Ascending aorta (tissue), 2 donors: ENCODE measurements around the gene BMPR1A. TPM values are rescaled to one million over a fixed set of nuclear protein-coding genes. Genes with fewer than 3 reads are reported as not detected.

Source experiments
- DNase-seq, 2 donors: peaks; one replicate each; pipeline ENCODE4 v3.0.0-alpha.2; 2019; ENCODE audit warnings: low spot score in 2 of 2
- H3K27ac ChIP-seq, 2 donors: fragments of 200-600 bp; sonication (generic); one replicate each; pipeline ENCODE4 v1.5.1; 2016 to 2017; ENCODE audit warnings: mild to moderate bottlenecking in 1 of 2
- H3K27me3 ChIP-seq: fragments of 200-600 bp; sonication (generic); one replicate; pipeline ENCODE4 v1.5.1; 2017
- H3K36me3 ChIP-seq, 2 donors: fragments of 200-600 bp; sonication (generic); one replicate each; pipeline ENCODE4 v1.5.1; 2016
- H3K4me1 ChIP-seq, 2 donors: fragments of 200-600 bp; sonication (generic); one replicate each; pipeline ENCODE4 v1.5.1; 2016 to 2017; ENCODE audit warnings: mild to moderate bottlenecking in 1 of 2
- H3K4me3 ChIP-seq, 2 donors: fragments of 200-600 bp; sonication (generic); one replicate each; pipeline ENCODE4 v1.5.1; 2016 to 2017; ENCODE audit warnings: mild to moderate bottlenecking in 1 of 2
- H3K9me3 ChIP-seq, 2 donors: fragments of 200-600 bp; sonication (generic); one replicate each; pipeline ENCODE4 v1.5.1; 2016
- intact Hi-C: fragments of 100-400 bp; cut with DNase I; formaldehyde crosslinking; loops from one replicate; pipeline ENCODE4 v1.15.1; 2023
- total RNA-seq: library from RNA; depleted of rRNA; stranded (reverse); fragments of >200 nt; gene quantifications from one replicate; pipeline ENCODE4 v1.1.0, GENCODE V29; 2016
- TF ChIP-seq, protein P1 (sequence below), 3 experiments: fragments of 200-600 bp in 2 of 3; fragments of 450-650 bp in 1 of 3; sonication (generic) in 2 of 3; IDR thresholded peaks; one replicate each; pipeline ENCODE4 v1.5.1; 2016 to 2019; ENCODE audit warnings: antibody characterized with exemption in 3 of 3, mild to moderate bottlenecking in 1 of 3, moderate library complexity in 1 of 3

The BMPR1A gene
- total RNA-seq, 1 donor from 2014 or later = 12.9 TPM

DNA sequence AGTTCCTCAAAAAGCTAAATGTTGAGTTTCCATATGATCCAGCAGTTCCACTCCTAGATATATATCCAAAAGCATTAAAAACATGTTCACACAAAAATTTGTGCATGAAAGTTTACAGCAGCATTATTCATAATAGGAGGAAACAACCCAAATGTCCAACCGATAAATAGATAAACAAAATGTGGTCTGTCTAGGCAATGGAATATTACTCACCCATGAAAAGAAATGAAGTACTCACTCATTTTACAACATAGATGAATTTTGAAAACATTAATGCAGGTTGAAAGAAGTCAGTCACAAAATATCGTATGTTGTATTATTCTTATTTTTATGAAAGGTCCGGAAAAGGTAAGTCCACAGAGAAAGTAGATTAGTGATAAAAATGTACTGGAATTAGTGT lies 34.0 kb downstream of the BMPR1A start:
- Histone ChIP-seq H3K9me3 (no peaks in the 10 kb centered on the region), H3K36me3 (no peaks in the 10 kb centered on the region), H3K4me3 (no peak overlapping the region), H3K27me3 (no peaks in the 10 kb centered on the region), H3K4me1 (peaks cover 6 to 17% of the 10 kb centered on the region in 2 donors), H3K27ac (no peak overlapping the region)
- TF ChIP-seq, protein P1, sequence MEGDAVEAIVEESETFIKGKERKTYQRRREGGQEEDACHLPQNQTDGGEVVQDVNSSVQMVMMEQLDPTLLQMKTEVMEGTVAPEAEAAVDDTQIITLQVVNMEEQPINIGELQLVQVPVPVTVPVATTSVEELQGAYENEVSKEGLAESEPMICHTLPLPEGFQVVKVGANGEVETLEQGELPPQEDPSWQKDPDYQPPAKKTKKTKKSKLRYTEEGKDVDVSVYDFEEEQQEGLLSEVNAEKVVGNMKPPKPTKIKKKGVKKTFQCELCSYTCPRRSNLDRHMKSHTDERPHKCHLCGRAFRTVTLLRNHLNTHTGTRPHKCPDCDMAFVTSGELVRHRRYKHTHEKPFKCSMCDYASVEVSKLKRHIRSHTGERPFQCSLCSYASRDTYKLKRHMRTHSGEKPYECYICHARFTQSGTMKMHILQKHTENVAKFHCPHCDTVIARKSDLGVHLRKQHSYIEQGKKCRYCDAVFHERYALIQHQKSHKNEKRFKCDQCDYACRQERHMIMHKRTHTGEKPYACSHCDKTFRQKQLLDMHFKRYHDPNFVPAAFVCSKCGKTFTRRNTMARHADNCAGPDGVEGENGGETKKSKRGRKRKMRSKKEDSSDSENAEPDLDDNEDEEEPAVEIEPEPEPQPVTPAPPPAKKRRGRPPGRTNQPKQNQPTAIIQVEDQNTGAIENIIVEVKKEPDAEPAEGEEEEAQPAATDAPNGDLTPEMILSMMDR (IDR thresholded peaks at IDR 0.05) = no peak
- intact Hi-C loops = no loop called here
- no peak for DNase-seq

DNA sequence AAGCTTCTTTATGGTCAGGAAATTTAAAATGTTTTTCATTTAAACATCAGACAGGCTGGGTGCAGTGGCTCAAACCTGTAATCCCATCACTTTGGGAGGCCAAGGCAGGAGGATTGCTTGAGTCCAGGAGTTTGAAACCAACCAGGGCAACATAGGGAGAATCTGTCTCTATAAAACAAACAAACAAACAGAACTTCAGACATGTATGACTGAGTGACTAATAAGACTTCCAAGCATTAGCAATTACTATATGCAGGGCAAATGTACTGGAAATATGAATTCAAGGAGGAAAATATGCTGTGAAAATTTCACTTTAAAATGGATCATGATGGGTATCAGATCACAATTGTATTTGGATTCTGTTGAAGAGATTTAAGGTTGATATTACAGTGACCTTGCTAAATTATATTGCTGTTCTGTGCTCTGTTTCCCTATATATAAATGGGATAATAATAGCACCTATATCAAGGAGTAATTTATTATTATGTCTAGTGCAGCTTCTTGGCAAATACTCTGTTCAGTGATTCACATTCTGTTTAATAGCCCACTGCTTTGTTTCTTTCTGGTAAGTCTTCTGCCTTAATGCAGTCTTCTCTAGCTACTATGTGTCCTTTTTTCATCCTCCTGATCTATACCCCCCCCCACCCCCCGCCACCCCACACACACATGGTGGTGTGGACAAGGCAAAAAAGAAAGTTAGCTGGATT lies 36.2 kb downstream of the BMPR1A start:
- DNase-seq = no peak
- TF ChIP-seq, protein P1 (IDR thresholded peaks at IDR 0.05) = no peak
- Histone ChIP-seq H3K27me3 (no peaks in the 10 kb centered on the region), H3K27ac (no peak overlapping the region), H3K4me1 (peaks cover 0 to 22% of the 10 kb centered on the region in 2 donors), H3K9me3 (no peaks in the 10 kb centered on the region), H3K4me3 (no peak overlapping the region), H3K36me3 (no peaks in the 10 kb centered on the region)
- intact Hi-C loops = no loop called here

DNA sequence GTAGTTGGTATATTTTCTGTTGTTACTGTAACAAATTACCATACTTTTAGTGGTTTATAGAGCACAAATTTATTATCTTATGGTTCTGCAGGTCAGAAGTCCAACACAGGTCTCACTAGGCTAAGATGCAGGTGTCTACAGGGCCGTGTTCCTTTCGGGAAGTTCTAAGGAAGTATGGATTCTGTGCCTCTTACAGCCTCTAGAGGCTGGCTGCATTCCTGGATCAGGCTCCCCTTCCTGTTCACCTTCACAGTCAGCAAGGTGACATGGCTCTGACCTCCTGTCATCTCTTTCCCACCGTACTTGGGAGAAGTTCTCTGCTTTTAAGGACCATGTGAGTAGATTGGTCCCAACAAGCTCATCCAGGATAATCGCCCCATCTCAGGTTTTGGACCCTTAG lies 37.3 kb downstream of the BMPR1A start:
- Histone ChIP-seq H3K27ac (peak overlapping the region; percentile 57 to 60), H3K36me3 (no peaks in the 10 kb centered on the region), H3K4me1 (peaks cover 0 to 28% of the 10 kb centered on the region in 2 donors), H3K27me3 (no peaks in the 10 kb centered on the region), H3K9me3 (no peaks in the 10 kb centered on the region), H3K4me3 (no peak overlapping the region)
- TF ChIP-seq, protein P1 (IDR thresholded peaks at IDR 0.05) = no peak
- no peak for DNase-seq
- intact Hi-C loops = no loop called here

DNA sequence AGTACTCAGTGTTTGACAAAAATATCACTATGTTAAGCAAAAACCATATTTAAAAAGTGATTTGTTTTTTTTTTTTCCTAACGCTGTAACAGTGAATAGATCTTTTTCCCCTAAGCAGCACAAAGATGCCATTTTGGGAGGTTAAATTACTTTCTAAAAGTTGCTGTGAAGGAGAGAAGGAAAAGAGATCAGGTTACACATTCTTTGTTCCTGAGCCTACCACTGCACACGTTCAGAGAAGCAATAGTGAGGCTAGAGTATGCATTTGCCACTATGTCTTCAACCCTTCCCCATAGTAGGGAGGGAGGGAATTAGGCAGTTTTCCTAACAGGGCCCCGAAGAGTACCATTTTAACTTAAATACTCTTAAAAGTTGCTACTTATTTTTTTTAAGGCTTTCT lies 38.9 kb downstream of the BMPR1A start:
- H3K36me3 ChIP-seq = no peaks in the 10 kb centered on the region
- intact Hi-C loops = loop anchor here (5.0 kb wide), 1 partner anchor 38 kb away; the partner anchor contains the start of gene BMPR1A
- H3K27ac ChIP-seq = peak overlapping the region; percentile 57 to 60
- TF ChIP-seq, protein P1 (IDR thresholded peaks at IDR 0.05) = no peak
- no peaks in the 10 kb centered on the region for H3K9me3 ChIP-seq
- no peaks in the 10 kb centered on the region for H3K27me3 ChIP-seq
- peaks cover 0 to 32% of the 10 kb centered on the region in 2 donors for H3K4me1 ChIP-seq
- DNase-seq = no peak
- no peak overlapping the region for H3K4me3 ChIP-seq

DNA sequence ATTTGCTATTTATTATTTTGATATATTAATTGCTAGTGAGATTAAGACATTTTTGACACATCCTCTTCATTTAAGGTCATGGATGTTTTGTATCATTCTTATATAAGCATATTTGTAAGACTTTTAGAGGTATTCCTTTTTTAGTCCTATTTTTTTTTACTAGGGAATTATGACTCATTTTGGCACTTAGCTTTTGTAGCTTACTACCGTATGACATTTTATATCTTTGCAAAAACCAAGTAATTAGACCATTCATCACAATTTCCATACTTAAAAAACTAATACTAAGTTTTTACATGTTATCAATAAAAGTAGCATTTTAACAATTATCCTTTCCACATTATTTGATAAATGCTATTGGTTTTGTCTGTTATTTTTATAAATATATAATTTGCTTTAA lies 41.6 kb downstream of the BMPR1A start:
- H3K4me3 ChIP-seq = no peak overlapping the region
- H3K27ac ChIP-seq = peak overlapping the region in 1 of 2 donors; percentile 60
- no peak for DNase-seq
- H3K36me3 ChIP-seq = no peaks in the 10 kb centered on the region
- TF ChIP-seq, protein P1 (IDR thresholded peaks at IDR 0.05) = no peak
- no peaks in the 10 kb centered on the region for H3K27me3 ChIP-seq
- H3K4me1 ChIP-seq = peaks cover 0 to 32% of the 10 kb centered on the region in 2 donors
- H3K9me3 ChIP-seq = no peaks in the 10 kb centered on the region
- intact Hi-C loops = loop anchor here (5.0 kb wide), 1 partner anchor 41 kb away; the partner anchor contains the start of gene BMPR1A
